22Rv1 (cell line): Measurements from ENCODE around the gene PTK6.

Experiments
- ZFX ChIP-seq: fragments of 450-650 bp; IDR thresholded peaks from 2 replicates; pipeline ENCODE4 v1.6.1; 2017; ENCODE audit warnings: antibody characterized with exemption, borderline replicate concordance
- TF ChIP-seq, protein P1 (sequence below): fragments of 450-650 bp; IDR thresholded peaks from 2 replicates; pipeline ENCODE4 v1.5.1; 2017; ENCODE audit warnings: mild to moderate bottlenecking

DNA sequence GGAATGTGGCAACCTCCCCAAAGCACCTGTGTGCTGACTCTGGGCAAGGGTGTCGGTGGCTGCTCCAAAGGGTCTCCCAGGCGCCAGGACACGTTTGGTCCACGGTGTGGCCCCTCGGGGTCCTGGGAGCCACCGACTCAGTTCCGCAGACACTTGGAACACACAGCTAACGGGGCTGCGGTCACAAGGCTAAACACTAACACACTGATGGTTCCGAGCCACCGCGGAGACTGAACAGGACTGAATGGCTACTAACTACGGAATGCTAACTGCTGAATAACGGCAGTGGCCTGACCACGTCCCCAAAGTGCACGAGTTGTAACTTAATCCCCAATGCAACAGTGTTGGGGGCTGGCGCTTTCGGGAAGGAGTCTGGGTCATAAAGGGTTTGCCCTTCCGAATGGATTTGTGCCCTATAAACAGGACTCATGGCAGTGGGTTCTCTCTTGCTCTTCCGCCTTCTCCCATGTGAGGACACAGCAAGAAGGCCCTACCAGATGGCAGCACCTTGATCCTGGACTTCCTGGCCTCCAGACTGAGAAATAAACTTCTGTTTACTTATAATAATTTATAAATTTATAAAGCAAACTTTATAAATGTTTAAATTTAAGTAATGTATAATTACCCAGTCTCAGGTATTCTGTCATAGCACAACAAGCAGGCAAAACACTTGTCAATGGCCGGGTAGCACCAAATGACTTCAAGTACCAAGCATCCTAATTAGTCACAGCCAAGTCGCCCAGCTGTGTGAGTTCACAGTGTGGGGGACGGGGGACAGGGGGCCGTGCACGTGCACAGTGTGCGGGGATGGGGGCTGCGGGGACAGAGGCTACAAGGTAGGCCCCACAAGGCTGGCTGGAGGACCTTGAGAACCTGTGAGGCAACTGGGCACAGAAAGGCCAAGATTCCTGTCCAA is 36.0 kb downstream of the PTK6 start:
- TF ChIP-seq, protein P1, sequence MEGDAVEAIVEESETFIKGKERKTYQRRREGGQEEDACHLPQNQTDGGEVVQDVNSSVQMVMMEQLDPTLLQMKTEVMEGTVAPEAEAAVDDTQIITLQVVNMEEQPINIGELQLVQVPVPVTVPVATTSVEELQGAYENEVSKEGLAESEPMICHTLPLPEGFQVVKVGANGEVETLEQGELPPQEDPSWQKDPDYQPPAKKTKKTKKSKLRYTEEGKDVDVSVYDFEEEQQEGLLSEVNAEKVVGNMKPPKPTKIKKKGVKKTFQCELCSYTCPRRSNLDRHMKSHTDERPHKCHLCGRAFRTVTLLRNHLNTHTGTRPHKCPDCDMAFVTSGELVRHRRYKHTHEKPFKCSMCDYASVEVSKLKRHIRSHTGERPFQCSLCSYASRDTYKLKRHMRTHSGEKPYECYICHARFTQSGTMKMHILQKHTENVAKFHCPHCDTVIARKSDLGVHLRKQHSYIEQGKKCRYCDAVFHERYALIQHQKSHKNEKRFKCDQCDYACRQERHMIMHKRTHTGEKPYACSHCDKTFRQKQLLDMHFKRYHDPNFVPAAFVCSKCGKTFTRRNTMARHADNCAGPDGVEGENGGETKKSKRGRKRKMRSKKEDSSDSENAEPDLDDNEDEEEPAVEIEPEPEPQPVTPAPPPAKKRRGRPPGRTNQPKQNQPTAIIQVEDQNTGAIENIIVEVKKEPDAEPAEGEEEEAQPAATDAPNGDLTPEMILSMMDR = no peak
- TF ChIP-seq ZFX = no peak
